ENCODE results near the gene ATP11B.
A peak's percentile ranks its signal among the peaks of the same experiment; 100 is the strongest.

ATP11B gene

DNA sequence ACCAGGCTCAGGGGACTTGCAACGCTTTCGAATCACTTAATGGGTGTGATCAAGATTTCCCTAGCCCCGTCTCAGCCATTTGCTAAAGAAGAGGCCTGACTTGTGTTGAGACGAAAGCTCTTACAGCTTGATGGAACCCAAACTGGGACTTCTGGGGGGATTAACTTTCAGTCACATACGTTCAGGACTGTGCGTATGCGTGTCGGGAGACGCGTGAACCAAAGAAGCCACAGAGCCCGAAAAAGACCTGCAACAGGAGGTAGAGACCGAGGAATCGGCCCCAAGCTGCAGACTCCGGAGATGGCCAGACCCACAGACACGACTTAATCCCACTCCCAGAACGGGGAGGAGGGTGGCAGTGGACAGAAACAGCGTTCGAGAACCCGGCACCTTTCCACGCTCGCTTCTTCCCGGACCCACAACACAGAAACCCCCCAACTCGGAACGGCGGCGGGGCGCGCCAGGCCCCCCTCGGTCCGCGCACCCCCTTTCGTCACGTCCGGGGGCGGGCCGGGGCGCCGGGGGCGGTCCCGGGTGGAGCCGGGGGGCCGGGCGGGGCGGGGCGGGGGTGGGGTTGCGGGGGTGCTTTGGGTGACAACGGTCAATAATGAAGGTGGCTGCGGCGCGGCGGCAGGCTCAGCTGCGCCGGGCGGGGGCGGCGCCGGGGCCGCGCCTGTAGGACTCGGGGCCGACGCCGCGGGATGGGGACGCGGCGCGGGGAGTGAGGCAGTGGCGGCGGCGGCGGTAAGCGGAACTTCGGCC, at the start of gene ATP11B:
Gene ATP11B, plus strand, starts transcription at position 604 of the 762 bp plus-strand sequence. CDS start 256 bp downstream, outside the sequence.
- DNase-seq (ENCODE audit: extremely low read depth in 1 of 2, low read depth in 1 of 2), result peak; percentile 47 to 65

GRCh38 chr3:182746959-182747358, 46.3 kb upstream of the ATP11B start:
- no peak for DNase-seq (ENCODE audit: extremely low read depth in 1 of 2, low read depth in 1 of 2)

DNA sequence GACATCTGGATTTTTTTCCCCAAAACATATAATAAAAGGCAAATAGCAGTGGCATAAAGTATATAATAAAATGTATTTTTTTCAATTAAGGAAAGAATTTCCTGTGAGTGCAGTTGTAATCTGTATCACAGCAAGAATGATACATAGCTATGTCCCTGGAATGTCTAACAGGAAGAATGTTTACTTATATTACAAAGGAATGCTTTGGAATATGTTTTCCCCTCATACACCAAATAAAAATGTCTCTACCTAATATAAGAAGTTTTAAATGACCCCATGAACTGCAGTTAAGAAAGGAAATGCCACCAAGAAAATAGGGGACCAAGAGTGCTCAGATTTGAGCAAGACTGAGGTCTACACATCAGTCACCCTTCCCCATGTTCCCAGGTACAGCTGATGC, 38.0 kb upstream of the ATP11B start:
- no peak for DNase-seq (ENCODE audit: extremely low read depth in 1 of 2, low read depth in 1 of 2)

- no peak for DNase-seq (ENCODE audit: extremely low read depth in 1 of 2, low read depth in 1 of 2)
Measured at GRCh38 chr3:182755712-182756111, 37.6 kb upstream of the ATP11B start.

DNA sequence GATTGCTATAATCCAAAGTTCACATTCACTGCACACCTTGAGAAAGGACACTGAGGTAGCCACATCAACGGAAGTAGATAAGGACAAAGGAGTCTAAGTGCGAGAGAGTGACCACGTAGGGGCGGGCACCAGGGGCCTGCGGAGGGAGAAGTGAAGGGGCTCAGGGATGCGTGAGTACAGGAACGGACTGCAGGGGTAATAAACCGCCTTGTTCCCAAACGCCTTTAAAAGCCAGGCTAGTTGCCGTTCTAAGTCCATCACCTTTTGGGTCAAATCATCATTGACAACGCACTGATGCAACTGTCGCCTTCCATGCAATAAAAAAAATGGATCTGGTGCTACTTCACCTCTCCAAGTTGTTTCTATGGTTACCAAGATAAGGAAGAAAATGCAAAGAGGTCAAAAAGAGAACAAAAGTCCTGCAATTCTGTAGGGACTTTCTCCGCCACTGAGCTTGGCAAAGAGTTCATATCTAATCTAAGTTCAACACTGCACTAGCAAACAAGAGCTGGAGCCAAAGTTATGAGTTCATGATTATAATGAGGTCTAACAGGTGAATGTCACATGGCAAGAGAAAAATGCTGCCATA, 32.6 kb upstream of the ATP11B start:
- no peak for DNase-seq (ENCODE audit: extremely low read depth in 1 of 2, low read depth in 1 of 2)

DNA sequence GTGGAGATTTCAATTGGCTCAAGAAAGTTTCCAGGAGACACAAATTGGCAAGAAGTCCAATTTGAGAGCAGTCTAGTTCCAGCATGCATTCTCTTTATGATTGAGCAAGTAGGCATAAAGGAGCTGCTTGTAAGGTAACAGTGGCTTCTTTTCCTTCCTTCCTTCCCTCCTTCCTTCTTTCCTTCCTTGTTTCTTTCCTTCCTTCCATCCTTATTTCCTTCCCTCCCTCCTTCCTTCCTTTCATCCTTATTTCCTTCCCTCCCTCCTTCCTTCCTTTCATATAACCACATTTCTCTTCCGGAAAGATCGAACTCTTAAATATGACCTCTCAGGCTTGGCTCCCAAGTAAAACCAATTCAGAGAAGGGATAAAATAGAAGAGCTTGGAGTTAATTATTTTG, 29.4 kb upstream of the ATP11B start:
- no peak for DNase-seq (ENCODE audit: extremely low read depth in 1 of 2, low read depth in 1 of 2)

DNA sequence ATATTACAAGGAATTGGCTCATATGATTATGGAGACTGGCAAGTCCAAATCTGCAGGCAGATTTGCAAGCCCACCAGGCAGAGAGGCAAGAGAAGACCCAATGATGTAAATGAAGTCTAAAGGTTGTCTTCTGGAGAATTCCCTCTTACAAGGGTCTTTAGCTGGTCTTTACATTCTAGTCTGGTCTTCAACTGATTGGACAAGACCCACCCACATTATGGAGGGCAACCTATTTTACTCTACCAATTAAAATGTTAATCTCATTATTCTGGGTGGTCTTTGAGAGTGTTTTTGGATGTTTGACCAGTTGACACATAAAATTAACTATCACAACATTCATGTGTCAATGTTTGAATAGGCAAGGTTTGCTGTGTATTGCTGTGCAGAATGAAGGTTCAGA, 28.0 kb upstream of the ATP11B start:
- DNase-seq (ENCODE audit: extremely low read depth in 1 of 2, low read depth in 1 of 2), result no peak

DNA sequence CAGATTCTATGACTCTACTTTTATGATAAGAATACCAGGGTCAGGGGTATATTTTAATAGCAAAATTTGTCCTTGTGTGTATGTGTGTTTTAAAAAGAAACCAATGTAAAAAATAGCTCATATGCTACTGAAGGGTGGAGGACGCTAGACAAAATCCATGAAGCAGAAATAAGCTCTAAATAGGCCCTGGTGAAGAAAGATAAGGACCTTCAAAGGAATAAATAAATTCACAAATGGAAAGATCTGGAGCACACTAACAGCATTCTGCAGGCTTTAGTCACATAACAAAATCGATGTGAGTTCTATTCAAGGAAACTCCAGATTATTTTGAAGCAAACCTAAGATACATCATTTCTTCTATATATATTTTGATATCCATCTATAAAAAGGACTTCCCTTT, 27.2 kb upstream of the ATP11B start:
- DNase-seq (ENCODE audit: extremely low read depth in 1 of 2, low read depth in 1 of 2), result no peak

- DNase-seq (ENCODE audit: extremely low read depth in 1 of 2, low read depth in 1 of 2), result no peak
Measured at GRCh38 chr3:182768413-182768812, 24.9 kb upstream of the ATP11B start.

DNA sequence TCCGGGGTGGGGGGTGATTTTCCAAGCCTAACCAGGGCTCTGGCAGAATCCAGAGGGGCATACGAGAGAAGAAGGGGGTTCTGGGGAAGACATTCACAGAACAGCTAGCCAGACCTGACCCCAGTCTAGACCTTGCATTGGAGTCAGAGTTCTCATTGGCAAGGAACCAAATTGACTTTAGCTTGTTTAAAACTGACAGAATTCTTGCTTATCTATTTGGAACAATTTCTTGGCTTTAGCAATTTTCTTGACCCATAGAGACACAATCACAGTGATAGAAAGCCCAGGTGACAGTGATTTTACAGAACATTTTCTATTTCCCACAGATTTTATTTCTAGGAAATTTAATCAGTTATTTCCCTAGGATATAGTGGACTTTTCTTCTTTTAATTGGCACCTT, 23.6 kb upstream of the ATP11B start:
- no peak for DNase-seq (ENCODE audit: extremely low read depth in 1 of 2, low read depth in 1 of 2)

DNA sequence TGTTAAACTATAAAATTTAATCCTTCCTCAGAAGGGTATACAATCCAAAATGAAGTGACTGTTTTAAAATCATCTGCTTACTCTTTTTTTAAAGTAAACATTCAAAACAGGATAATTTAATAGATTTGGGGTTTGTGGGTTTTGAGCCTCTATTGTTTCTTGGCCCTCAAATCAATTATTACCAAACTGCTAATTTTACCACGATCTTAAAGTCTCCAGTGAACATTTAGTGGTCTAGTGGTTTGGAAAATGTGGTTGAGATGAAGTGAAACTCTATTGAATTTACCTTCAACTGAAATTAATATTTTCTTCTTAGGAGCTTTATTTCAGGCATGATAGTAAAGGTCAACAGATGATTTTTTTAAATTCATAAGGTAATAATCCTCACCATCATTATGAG, 11.2 kb upstream of the ATP11B start:
- no peak for DNase-seq (ENCODE audit: extremely low read depth in 1 of 2, low read depth in 1 of 2)

- DNase-seq (ENCODE audit: extremely low read depth in 1 of 2, low read depth in 1 of 2), result no peak
Measured at GRCh38 chr3:182783106-182783505, 10.2 kb upstream of the ATP11B start.

DNA sequence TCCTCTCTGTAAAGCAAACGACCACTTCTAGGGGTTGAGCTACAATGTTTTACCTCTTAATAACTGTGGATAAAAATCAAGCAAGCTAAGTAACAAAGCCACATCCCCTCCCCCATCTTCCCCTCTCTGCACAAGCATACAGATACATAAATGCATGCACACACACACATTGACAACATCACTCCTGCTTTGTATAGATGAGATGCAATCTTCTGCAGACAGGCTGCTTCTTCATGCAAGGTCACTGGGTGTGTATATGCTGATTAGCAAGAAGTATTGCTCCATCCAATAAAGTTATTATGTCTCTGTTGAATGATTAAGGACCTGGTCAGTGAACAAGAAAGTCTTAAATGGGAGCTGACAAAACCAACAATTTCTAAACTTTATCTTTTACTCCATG, 8.8 kb upstream of the ATP11B start:
- no peak for DNase-seq (ENCODE audit: extremely low read depth in 1 of 2, low read depth in 1 of 2)

DNA sequence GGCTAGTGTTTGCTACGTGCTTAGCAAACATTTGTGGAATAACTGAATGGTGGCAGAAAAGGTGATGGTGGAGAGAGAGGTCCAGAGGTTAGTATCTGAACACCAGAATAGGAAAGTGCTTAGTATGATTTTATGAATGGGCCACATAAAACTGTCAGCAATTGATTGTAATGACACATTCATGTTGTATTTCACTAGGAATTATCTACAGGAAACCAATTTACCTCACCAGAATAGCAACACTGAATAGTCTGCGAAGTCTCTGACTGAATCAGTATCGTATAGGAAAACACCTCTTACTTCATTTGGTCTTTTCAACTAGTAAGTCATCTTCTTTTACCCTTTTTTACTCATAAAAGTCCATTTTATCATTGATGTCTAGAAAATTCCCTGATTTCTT, 8.2 kb upstream of the ATP11B start:
- DNase-seq (ENCODE audit: extremely low read depth in 1 of 2, low read depth in 1 of 2), result no peak

DNA sequence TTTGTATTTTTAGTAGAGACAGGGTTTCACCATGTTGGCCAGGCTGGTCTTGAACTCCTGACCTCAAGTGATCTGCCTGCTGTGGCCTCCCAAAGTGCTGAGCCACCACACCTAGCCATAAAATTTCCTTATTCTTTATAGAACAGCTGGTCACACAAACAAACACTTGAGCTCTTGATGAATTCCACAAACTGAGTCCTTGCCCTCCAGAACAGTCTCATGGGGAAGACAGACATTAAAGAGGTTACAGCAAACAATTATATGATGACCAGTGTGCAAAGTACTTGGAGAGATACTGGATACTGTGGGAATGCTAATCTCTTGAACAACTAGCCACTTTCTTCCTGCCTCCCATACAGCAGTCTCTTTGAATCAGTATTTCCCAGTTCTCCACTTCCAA, 7.5 kb upstream of the ATP11B start:
- DNase-seq (ENCODE audit: extremely low read depth in 1 of 2, low read depth in 1 of 2), result no peak

DNA sequence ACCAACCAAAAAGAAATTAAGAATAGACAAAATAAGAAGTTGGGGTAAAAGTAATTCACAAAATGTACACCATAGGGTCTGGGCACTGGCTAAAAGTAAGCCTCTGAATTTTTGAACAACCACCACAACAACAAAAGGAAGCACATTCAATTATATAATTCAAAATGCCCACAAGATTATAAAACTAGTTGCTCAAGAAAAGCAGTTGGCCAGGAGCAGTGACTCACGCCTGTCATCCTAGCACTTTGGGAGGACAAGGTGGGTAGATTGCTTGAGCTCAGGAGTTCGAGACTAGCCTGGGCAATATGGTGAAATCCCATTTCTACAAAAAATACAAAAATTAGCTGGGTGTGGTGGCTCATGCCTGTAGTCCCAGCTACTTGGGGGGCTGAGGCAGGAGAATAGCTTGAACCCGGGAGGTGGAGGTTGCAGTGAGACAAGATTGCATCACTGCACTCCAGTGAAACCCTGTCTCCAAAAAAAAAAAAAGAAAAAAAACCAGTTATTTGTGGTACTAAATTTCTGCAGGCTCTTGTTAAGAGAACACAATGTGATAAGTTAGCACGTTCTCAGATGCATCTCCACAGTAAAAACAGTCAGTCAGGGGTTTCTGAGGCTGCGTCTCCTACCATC, 6.6 kb upstream of the ATP11B start:
- DNase-seq (ENCODE audit: extremely low read depth in 1 of 2, low read depth in 1 of 2), result no peak

- no peak for DNase-seq (ENCODE audit: extremely low read depth in 1 of 2, low read depth in 1 of 2)
Measured at GRCh38 chr3:182787302-182788036, 5.8 kb upstream of the ATP11B start.

DNA sequence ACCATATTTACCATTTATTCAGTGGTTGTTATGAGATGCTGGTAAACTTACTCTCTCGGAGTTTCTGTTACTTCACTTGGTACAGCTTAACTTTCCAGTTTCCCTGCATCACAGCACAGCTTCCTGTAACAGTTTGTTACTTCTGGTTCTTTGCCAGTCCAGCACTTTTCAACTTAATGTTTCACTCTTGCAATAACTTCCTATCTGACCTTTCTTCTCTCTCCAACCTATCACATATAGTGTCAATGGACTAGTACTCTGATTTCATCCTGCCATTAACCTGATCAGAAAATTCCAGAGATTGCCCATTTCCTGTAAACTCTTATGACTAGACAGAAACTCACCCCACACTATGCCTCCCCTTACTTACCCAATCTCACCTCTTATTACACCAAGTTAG, 3.9 kb upstream of the ATP11B start:
- DNase-seq (ENCODE audit: extremely low read depth in 1 of 2, low read depth in 1 of 2), result no peak

DNA sequence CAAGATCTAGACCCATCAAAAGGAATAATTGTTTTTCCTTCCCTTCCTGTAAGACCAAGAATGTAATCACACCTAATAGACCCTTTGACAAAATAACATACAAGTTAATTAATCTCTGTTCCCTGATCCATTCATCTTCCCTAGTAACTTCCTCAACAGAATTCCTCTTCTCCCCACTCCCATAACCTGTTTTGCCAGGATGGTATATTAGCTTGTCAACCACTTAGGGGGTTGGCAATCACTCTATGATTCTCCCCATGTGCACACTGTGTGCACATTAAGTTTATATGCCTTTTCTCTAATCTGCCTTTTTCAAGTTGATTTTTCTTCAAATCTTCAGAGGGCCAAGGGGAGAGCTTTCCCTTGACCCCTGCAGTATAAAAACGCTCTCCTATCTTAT, 2.7 kb upstream of the ATP11B start:
- DNase-seq (ENCODE audit: extremely low read depth in 1 of 2, low read depth in 1 of 2), result no peak

DNA sequence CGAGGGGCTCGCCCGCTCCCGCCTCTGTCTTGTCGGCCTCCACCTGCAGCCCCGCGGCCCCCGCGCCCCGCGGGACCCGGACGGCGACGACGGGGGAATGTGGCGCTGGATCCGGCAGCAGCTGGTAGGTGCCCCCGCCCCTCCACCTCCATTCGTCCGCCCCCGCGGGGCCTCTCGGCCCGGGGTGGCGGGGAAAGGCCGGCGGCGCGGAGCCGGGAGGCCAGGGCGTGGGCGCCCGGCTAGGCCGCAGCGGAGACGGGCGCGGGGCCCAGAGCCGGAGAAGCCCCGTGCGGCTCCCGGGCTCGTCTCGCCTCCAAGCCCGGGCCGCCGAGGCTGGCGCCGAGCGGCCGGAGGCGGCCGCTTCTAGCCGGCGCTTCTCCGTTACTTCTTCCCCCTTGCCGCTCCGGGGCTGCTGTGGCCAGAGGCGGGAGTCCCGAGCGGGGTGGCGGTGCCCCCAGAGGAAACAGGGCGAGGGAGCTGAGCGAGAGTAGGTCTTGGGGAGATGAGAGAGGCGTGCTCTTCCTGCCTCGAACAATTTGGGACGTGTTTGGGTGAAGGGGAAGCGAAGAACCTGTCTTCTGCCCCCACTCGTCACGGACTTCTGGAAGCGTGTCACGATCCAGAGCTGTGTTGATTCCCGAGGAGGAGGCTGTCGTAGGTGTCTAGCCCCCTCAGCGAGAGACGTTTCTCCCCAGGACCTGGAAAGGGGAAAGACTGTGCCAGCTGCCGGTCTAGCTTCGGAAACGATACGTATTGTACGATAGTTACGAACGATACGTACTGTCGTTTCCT, 555 bp downstream of the ATP11B start:
- peak; percentile 13 to 46 for DNase-seq (ENCODE audit: extremely low read depth in 1 of 2, low read depth in 1 of 2)
